PC-3 (cell line): ENCODE data around the gene ETV2. TPM values are rescaled to one million over a fixed set of nuclear protein-coding genes. Genes with fewer than 3 reads are reported as not detected.

Source experiments
- ATAC-seq: fragments of 200-7000 bp; cut with Tn5 transposase; 2 replicates; pipeline ENCODE4 v1.9.1; 2020; ENCODE audit warnings: mild to moderate bottlenecking, moderate library complexity
- BruUV-seq: library from RNA; stranded (reverse); fragments of 400-500 nt; replicated peaks from 2 replicates; lab custom pipeline; 2021; lab: Mats Ljungman, UMichigan
- CTCF ChIA-PET: fragments of 300-600 bp; sonication (Branson Sonifier 250); formaldehyde crosslinking; loops from one replicate; lab custom pipeline; 2022; ENCODE audit warnings: antibody characterized with exemption; lab: Charles Lee
- POLR2A ChIA-PET: fragments of 300-600 bp; sonication (Branson Sonifier 250); formaldehyde crosslinking; loops from one replicate; lab custom pipeline; 2022; ENCODE audit warnings: antibody characterized with exemption; ENCODE audit not compliant: unreplicated experiment; lab: Charles Lee
- DNase-seq: peaks from one replicate; pipeline ENCODE4 v3.0.0-alpha.2; 2015
- H2AFZ ChIP-seq: fragments of 300-600 bp; sonication (generic); 2 replicates; pipeline ENCODE4 v1.6.0; 2016; ENCODE audit warnings: antibody characterized with exemption, low read length
- H3F3A ChIP-seq: fragments of 300-600 bp; sonication (generic); one replicate; pipeline ENCODE4 v1.6.0; 2017; ENCODE audit warnings: antibody characterized with exemption, low read length, control low read depth, mild to moderate bottlenecking; ENCODE audit not compliant: unreplicated experiment
- H3K27ac ChIP-seq: fragments of 300-600 bp; sonication (generic); 2 replicates; pipeline ENCODE4 v1.5.1; 2016; ENCODE audit warnings: mild to moderate bottlenecking, low read length
- H3K27me3 ChIP-seq: fragments of 300-600 bp; sonication (generic); 2 replicates; pipeline ENCODE4 v1.6.1; 2016; ENCODE audit warnings: low read length, mixed read lengths
- H3K36me3 ChIP-seq: fragments of 300-600 bp; sonication (generic); 2 replicates; pipeline ENCODE4 v1.6.1; 2016; ENCODE audit warnings: low read depth, mixed run types, low read length, mixed read lengths
- H3K4me1 ChIP-seq: fragments of 300-600 bp; sonication (generic); 2 replicates; pipeline ENCODE4 v1.5.1; 2016; ENCODE audit warnings: low read length; ENCODE audit not compliant: insufficient read depth
- H3K4me2 ChIP-seq: fragments of 300-600 bp; sonication (generic); 2 replicates; pipeline ENCODE4 v1.6.0; 2016; ENCODE audit warnings: low read length
- H3K4me3 ChIP-seq: fragments of 300-600 bp; sonication (generic); 2 replicates; pipeline ENCODE4 v1.5.1; 2016; ENCODE audit warnings: mild to moderate bottlenecking, low read length, mixed read lengths
- H3K79me2 ChIP-seq: fragments of 300-600 bp; sonication (generic); 2 replicates; pipeline ENCODE4 v1.6.1; 2017; ENCODE audit warnings: low read length, mixed read lengths
- H3K9ac ChIP-seq: fragments of 300-600 bp; sonication (generic); 2 replicates; pipeline ENCODE4 v1.6.0; 2016; ENCODE audit warnings: mild to moderate bottlenecking, low read length
- H3K9me2 ChIP-seq: fragments of 300-600 bp; sonication (generic); replicated peaks from 2 replicates; pipeline ENCODE4 v1.6.1; 2016; ENCODE audit warnings: mixed run types, low read length, mixed read lengths
- H3K9me3 ChIP-seq: fragments of 300-600 bp; sonication (generic); 2 replicates; pipeline ENCODE4 v1.6.1; 2016; ENCODE audit warnings: low read length, mixed read lengths
- H4K20me1 ChIP-seq: fragments of 300-600 bp; sonication (generic); 2 replicates; pipeline ENCODE4 v1.6.1; 2016; ENCODE audit warnings: low read length, mixed read lengths
- EZH2 ChIP-seq: fragments of 300-600 bp; sonication (generic); IDR thresholded peaks from one replicate; pipeline ENCODE4 v1.6.1; 2017; ENCODE audit warnings: antibody characterized with exemption, mild to moderate bottlenecking, low read length; ENCODE audit not compliant: unreplicated experiment
- EZH2phosphoT487 ChIP-seq: fragments of 300-600 bp; sonication (generic); IDR thresholded peaks from 2 replicates; pipeline ENCODE4 v1.6.1; 2018; ENCODE audit warnings: mild to moderate bottlenecking, antibody characterized with exemption, low read length, borderline replicate concordance
- intact Hi-C: fragments of 100-400 bp; cut with micrococcal nuclease; formaldehyde crosslinking; loops from 2 replicates; pipeline ENCODE4 v1.9.0; 2023
- total RNA-seq: library from RNA; depleted of rRNA; stranded (reverse); fragments of >200 nt; gene quantifications from 2 replicates; pipeline ENCODE4 v1.2.3, GENCODE V29; 2014
- TF ChIP-seq, protein P1 (sequence below): fragments of 300-600 bp; sonication (generic); conservative IDR thresholded peaks from 2 replicates; pipeline ENCODE4 v1.5.1; 2017; ENCODE audit warnings: antibody characterized with exemption, low read depth, mild to moderate bottlenecking, low read length

Gene ETV2
- total RNA-seq, 1 experiment from 2014 or later, result 0.36 TPM

DNA sequence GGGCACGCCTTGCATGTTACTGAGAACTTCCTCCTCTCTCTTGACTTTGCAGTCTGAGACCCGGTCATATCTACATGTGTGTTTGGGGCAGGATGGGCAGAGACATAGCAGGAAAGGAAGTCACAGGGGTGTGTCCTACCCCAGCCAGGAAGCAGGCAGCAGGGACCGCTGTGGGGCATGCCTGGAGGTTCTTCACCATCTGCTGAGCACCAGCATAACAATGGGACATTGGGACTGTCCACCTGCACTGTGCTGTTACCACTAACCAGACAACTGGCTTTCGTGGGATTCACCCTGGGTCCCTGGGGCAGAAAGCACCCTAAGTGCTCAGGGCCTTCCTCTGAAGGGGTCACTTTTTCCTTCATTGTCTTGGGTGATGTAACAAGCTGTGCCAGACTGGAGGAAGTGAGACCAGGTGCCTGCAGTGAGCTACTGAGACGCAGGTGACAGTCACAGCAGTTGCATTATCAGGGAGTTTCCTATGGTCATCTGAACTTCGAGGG is 31.6 kb upstream of the ETV2 start:
- Histone ChIP-seq H3K36me3 (no peaks in the 10 kb centered on the region), H4K20me1 (no peaks in the 10 kb centered on the region), H3K9me2 (no peaks in the 10 kb centered on the region), H3K4me1 (peaks cover 5% of the 10 kb centered on the region; the same call in 1 of the 2 replicates), H2AFZ (no peak overlapping the region), H3K4me2 (no peak overlapping the region), H3K27ac (no peak overlapping the region), H3K4me3 (no peak overlapping the region), H3K27me3 (no peaks in the 10 kb centered on the region), H3K9me3 (no peaks in the 10 kb centered on the region), H3K9ac (no peak overlapping the region), H3K79me2 (peaks cover 10% of the 10 kb centered on the region; the same call in 1 of the 2 replicates), H3F3A (no peaks in the 10 kb centered on the region)
- ChIA-PET CTCF (no interaction called here), POLR2A (no interaction called here)
- intact Hi-C loops, result no loop called here
- ATAC-seq (no peak), DNase-seq (no peak)
- no TSS peak for BruUV-seq
- TF ChIP-seq EZH2phosphoT487, result no peak
- TF ChIP-seq EZH2, result no peak
- TF ChIP-seq, protein P1, sequence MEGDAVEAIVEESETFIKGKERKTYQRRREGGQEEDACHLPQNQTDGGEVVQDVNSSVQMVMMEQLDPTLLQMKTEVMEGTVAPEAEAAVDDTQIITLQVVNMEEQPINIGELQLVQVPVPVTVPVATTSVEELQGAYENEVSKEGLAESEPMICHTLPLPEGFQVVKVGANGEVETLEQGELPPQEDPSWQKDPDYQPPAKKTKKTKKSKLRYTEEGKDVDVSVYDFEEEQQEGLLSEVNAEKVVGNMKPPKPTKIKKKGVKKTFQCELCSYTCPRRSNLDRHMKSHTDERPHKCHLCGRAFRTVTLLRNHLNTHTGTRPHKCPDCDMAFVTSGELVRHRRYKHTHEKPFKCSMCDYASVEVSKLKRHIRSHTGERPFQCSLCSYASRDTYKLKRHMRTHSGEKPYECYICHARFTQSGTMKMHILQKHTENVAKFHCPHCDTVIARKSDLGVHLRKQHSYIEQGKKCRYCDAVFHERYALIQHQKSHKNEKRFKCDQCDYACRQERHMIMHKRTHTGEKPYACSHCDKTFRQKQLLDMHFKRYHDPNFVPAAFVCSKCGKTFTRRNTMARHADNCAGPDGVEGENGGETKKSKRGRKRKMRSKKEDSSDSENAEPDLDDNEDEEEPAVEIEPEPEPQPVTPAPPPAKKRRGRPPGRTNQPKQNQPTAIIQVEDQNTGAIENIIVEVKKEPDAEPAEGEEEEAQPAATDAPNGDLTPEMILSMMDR, result no peak

DNA sequence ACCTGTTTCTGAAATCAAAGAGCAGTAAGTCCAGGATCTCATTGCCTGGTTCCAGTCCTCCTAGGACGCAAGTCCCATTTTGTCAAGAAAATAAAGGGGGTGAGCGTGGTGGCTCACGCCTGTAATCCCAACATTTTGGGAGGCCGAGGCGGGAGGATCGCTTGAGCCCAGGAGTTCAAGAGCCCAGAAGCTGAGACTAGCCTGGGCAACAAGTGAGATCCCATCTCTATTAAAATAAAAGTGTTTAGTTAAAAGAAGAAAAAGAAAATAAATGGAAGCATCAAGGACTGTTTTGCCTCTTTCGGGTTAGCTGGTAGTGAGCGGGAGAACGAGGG is 29.4 kb upstream of the ETV2 start:
- POLR2A ChIA-PET, result no interaction called here
- H3K9ac ChIP-seq, result no peak overlapping the region; the same call in 1 of the 2 replicates

More for the DNA sequence above, 29.4 kb upstream of the ETV2 start:
- H3K27ac ChIP-seq, result no peak overlapping the region
- no peak for TF ChIP-seq EZH2
- TF ChIP-seq EZH2phosphoT487, result no peak
- TF ChIP-seq, protein P1, result no peak
- H3K4me3 ChIP-seq, result peak overlapping the region; percentile 92
- no peaks in the 10 kb centered on the region for H3K27me3 ChIP-seq
- H3K4me2 ChIP-seq, result peak overlapping the region; percentile 97
- H3F3A ChIP-seq, result no peaks in the 10 kb centered on the region
- no peaks in the 10 kb centered on the region for H3K36me3 ChIP-seq
- H2AFZ ChIP-seq, result peak overlapping the region; percentile 95
- no peaks in the 10 kb centered on the region for H3K9me2 ChIP-seq
- ATAC-seq, result no peak
- CTCF ChIA-PET, result no interaction called here
- BruUV-seq, result no TSS peak
- H3K4me1 ChIP-seq, result peaks cover 4% of the 10 kb centered on the region; the same call in 1 of the 2 replicates
- H4K20me1 ChIP-seq, result no peaks in the 10 kb centered on the region
- no peaks in the 10 kb centered on the region for H3K9me3 ChIP-seq
- intact Hi-C loops, result no loop called here
- H3K79me2 ChIP-seq, result peaks cover 10% of the 10 kb centered on the region; the same call in 1 of the 2 replicates
- DNase-seq, result no peak
